ENCODE data around the gene ETNK2. TPM values are rescaled to one million over a fixed set of nuclear protein-coding genes. Genes with fewer than 3 reads are reported as not detected.

ETNK2 gene
- total RNA-seq, 1 experiment from 2014 or later: 21.9 TPM

DNA sequence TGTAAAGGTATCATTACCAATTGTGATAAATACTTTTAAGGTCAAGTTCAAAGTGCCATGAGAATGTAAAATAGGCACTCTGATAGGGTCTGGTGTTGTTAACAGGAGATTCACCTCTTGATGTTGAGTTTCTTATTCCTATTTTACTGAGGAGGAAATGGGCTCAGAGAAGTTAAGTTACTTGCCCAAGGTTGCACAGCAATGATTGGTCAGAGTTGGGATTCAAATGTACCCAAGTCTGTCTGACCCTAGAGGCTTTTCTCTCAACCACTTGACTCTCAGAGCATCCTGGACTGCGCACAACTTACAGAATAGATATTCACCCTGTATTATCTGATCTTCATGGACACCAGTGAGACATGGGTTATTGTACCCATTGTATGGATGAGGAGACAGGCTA lies 45.0 kb downstream of the ETNK2 start:
- peaks cover 7% of the 10 kb centered on the region for H3K36me3 Mint-ChIP-seq (ENCODE audit: insufficient read depth, unreplicated experiment)
- H3K27me3 Mint-ChIP-seq (ENCODE audit: insufficient read depth, unreplicated experiment): no peaks in the 10 kb centered on the region
- ChIA-PET CTCF (no interaction called here), POLR2A (no interaction called here)
- DNase-seq: no peak
- no TSS peak for BruUV-seq (replicated peaks)
- no peaks in the 10 kb centered on the region for H3K36me3 ChIP-seq (ENCODE audit: control insufficient read depth, insufficient read depth, low read length)
- no peaks in the 10 kb centered on the region for H3K9me3 ChIP-seq
- H3K4me1 ChIP-seq: peaks cover 30% of the 10 kb centered on the region
- H3K4me3 ChIP-seq (ENCODE audit: low read depth, low read length): no peak overlapping the region
- H3K27ac Mint-ChIP-seq (ENCODE audit: unreplicated experiment): no peak overlapping the region
- no peaks in the 10 kb centered on the region for H3K9me3 Mint-ChIP-seq (ENCODE audit: unreplicated experiment)
- intact Hi-C loops (cut with micrococcal nuclease; ENCODE audit: unreplicated experiment): no loop called here
- TF ChIP-seq, protein P1, sequence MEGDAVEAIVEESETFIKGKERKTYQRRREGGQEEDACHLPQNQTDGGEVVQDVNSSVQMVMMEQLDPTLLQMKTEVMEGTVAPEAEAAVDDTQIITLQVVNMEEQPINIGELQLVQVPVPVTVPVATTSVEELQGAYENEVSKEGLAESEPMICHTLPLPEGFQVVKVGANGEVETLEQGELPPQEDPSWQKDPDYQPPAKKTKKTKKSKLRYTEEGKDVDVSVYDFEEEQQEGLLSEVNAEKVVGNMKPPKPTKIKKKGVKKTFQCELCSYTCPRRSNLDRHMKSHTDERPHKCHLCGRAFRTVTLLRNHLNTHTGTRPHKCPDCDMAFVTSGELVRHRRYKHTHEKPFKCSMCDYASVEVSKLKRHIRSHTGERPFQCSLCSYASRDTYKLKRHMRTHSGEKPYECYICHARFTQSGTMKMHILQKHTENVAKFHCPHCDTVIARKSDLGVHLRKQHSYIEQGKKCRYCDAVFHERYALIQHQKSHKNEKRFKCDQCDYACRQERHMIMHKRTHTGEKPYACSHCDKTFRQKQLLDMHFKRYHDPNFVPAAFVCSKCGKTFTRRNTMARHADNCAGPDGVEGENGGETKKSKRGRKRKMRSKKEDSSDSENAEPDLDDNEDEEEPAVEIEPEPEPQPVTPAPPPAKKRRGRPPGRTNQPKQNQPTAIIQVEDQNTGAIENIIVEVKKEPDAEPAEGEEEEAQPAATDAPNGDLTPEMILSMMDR (IDR thresholded peaks at IDR 0.05; ENCODE audit: insufficient read depth in 1 of 2, low read depth in 1 of 2, low read length in 1 of 2, severe bottlenecking in 1 of 2, unreplicated experiment in 1 of 2): no peak
- H3K4me1 Mint-ChIP-seq (ENCODE audit: low read depth, unreplicated experiment): peaks cover 20% of the 10 kb centered on the region
- H3K4me3 Mint-ChIP-seq (ENCODE audit: unreplicated experiment): no peak overlapping the region
- H3K27me3 ChIP-seq (replicated peaks; ENCODE audit: control insufficient read depth, insufficient read depth, low read length): no peaks in the 10 kb centered on the region

DNA sequence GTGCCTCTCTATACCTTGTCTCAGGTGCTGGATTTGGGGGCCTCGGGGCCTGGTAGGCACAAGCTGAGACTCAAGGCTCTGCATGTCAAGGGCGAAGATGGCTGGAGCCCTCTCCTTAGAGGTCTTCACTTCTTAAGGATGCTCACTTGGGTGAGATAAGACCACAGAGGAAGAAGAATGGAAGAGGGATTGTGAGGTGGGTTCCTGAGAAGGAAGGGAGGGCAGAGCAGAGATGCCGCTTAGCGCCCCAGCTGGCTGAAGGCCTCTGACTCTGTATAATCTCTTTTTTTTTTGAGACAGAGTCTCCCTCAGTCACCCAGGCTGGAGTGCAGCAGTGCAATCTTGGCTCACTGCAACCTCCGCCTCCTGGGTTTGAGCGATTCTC lies 46.7 kb downstream of the ETNK2 start:
- no TSS peak for BruUV-seq (replicated peaks)
- DNase-seq: no peak
- Mint-ChIP-seq H3K27me3 (ENCODE audit: insufficient read depth, unreplicated experiment) (no peaks in the 10 kb centered on the region), H3K4me1 (ENCODE audit: low read depth, unreplicated experiment) (peaks cover 20% of the 10 kb centered on the region), H3K27ac (ENCODE audit: unreplicated experiment) (peak overlapping the region; percentile 55), H3K4me3 (ENCODE audit: unreplicated experiment) (no peak overlapping the region), H3K9me3 (ENCODE audit: unreplicated experiment) (no peaks in the 10 kb centered on the region), H3K36me3 (ENCODE audit: insufficient read depth, unreplicated experiment) (peaks cover 7% of the 10 kb centered on the region)
- Histone ChIP-seq H3K27me3 (replicated peaks; ENCODE audit: control insufficient read depth, insufficient read depth, low read length) (no peaks in the 10 kb centered on the region), H3K9me3 (no peaks in the 10 kb centered on the region), H3K4me3 (ENCODE audit: low read depth, low read length) (no peak overlapping the region), H3K4me1 (peaks cover 32% of the 10 kb centered on the region), H3K36me3 (ENCODE audit: control insufficient read depth, insufficient read depth, low read length) (no peaks in the 10 kb centered on the region)
- TF ChIP-seq, protein P1 (IDR thresholded peaks at IDR 0.05; ENCODE audit: insufficient read depth in 1 of 2, low read depth in 1 of 2, low read length in 1 of 2, severe bottlenecking in 1 of 2, unreplicated experiment in 1 of 2): no peak
- ChIA-PET POLR2A (no interaction called here), CTCF (no interaction called here)
- intact Hi-C loops (cut with micrococcal nuclease; ENCODE audit: unreplicated experiment): no loop called here

DNA sequence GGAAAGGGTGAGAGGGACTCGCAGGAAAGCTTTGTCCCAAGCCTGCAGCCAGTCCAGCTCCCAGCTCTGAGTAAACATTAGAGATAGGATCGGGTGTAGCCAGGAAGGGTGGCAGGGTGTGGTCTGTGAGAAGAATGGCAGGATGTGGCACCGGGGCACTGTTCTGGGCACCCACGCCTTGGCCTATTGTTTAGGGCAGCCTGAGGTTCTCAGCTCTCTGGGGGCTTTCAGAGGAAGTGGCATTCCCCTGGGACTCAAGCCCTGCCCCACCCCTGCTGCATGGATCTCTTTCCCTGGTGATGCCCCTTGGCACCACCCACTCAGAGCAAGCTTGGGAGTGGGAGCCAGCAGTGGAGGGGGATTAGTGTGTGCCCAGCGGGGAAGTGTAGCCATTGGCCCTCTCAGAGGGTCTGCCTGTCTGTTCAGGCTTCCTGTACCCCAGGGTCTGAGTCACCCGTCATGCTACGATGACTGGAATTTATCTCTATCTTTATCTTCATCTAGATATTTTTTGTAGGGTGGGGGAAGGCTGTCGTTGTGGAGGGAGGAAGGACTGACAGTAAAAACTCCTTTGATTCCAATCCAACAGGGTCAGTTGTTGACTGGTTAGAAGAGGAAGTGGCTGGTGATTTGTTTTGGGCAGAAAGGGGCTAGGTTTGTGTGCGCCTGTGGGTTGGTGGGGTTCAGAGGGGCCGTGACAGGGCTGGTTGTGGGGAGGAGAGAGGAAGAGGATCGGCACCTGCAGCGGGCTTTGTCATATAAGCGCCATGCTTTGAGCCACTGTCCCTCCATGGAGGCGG lies 47.3 kb downstream of the ETNK2 start:
- BruUV-seq (replicated peaks): no TSS peak
- H3K9me3 Mint-ChIP-seq (ENCODE audit: unreplicated experiment): no peaks in the 10 kb centered on the region
- Histone ChIP-seq H3K36me3 (ENCODE audit: control insufficient read depth, insufficient read depth, low read length) (no peaks in the 10 kb centered on the region), H3K4me1 (peaks cover 32% of the 10 kb centered on the region), H3K27me3 (replicated peaks; ENCODE audit: control insufficient read depth, insufficient read depth, low read length) (no peaks in the 10 kb centered on the region), H3K9me3 (no peaks in the 10 kb centered on the region), H3K4me3 (ENCODE audit: low read depth, low read length) (no peak overlapping the region)
- DNase-seq: no peak
- TF ChIP-seq, protein P1 (IDR thresholded peaks at IDR 0.05; ENCODE audit: insufficient read depth in 1 of 2, low read depth in 1 of 2, low read length in 1 of 2, severe bottlenecking in 1 of 2, unreplicated experiment in 1 of 2): no peak
- H3K4me1 Mint-ChIP-seq (ENCODE audit: low read depth, unreplicated experiment): peaks cover 20% of the 10 kb centered on the region
- H3K27ac Mint-ChIP-seq (ENCODE audit: unreplicated experiment): peak overlapping the region; percentile 55
- H3K27me3 Mint-ChIP-seq (ENCODE audit: insufficient read depth, unreplicated experiment): no peaks in the 10 kb centered on the region
- intact Hi-C loops (cut with micrococcal nuclease; ENCODE audit: unreplicated experiment): no loop called here
- H3K36me3 Mint-ChIP-seq (ENCODE audit: insufficient read depth, unreplicated experiment): peaks cover 7% of the 10 kb centered on the region
- H3K4me3 Mint-ChIP-seq (ENCODE audit: unreplicated experiment): peak overlapping the region; percentile 17
- CTCF ChIA-PET: interaction anchor here (0.7 kb wide), 1 partner anchor 25 kb away, joined by 3 read pairs; no protein-coding TSS in a partner anchor
- POLR2A ChIA-PET: no interaction called here
